KBM-7 (cell line): Measurements from ENCODE around the gene CCDC15.
A peak's percentile ranks its signal among the peaks of the same experiment; 100 is the strongest.

ENCODE experiments used
- DNase-seq: peaks from one replicate; pipeline ENCODE4 v3.0.0-alpha.2; 2015
- in situ Hi-C: fragments of 300-500 bp; cut with MboI; formaldehyde crosslinking; loops from 2 replicates; pipeline ENCODE4 v1.14.3; 2020; ENCODE audit warnings: low sequenced_read_pairs, low pct_unique_long_range_greater_than_20kb, mixed read lengths

The CCDC15 gene

GRCh38 chr11:124953753-124954589 is at the start of gene CCDC15:
CCDC15 (plus strand) TSS chr11:124954202; CDS start chr11:124954733, 531 bp downstream.
- peak; percentile 98 for DNase-seq
- in situ Hi-C loops = no loop called here

GRCh38 chr11:124915541-124916369 is 38.2 kb upstream of the CCDC15 start:
- DNase-seq = no peak
- in situ Hi-C loops = no loop called here

DNA sequence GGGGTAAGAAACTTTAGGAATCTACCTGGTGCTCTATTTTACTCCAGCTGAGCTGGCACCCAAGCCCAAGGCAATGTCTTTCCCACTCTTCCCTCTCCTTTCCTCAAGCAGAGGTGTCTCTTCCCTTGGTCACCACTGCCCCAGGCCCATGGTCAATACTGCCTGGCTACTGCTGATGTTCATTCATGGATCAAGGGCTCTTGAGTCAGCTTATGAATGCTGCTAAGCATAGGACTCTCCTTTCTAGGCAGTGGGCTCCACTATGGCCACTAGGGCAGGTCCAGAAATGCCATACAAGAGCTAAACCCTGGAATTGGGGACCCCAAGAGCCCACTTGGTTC is 37.7 kb upstream of the CCDC15 start:
- in situ Hi-C loops = no loop called here
- DNase-seq = no peak

- in situ Hi-C loops = no loop called here
- DNase-seq = no peak
Observed at GRCh38 chr11:124917115-124917637, 36.8 kb upstream of the CCDC15 start.

DNA sequence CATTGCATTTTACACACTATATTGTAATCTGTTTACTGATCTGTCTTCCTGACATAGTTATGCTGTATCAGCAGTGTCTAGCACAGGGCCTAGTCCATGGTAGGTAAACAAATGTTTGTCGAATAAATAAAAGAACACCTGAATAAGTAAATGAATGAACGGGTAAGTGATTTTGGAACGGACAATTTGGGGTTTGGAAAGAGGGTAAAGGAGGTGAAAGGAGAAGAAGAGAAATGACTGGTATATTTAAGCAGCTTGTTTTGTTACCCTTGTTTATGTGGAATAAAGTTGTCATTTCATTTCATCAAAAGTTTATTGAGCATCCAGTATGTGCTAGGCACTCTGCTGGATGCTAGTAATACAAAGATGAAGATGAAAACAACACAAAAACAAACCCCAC is 35.1 kb upstream of the CCDC15 start, which contains the start of gene HEPN1:
Gene HEPN1, plus strand, starts transcription at position 301 of the 400 bp plus-strand sequence.
- DNase-seq = no peak
- in situ Hi-C loops = no loop called here

DNA sequence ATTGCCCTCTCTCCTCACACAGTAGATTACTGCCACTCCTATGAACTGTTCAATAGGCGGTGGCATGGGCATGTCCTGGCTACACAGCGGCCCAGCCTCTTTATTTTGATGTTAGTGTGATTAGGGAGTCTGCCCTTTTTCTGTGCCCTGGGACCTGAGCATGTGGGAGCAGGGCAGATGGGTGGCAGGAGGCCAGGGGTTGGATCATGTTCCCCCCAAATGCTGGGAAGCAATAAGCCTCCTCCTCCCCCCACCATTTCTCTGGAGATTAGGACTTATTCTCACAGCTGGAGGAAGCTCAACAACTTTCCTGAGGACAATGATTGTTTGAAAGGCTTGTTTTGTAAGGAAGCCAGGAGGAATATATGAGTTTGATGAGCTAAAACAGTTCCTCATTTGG is 34.1 kb upstream of the CCDC15 start:
- in situ Hi-C loops = no loop called here
- DNase-seq = no peak

GRCh38 chr11:124920356-124920755 is 33.6 kb upstream of the CCDC15 start:
- no peak for DNase-seq
- in situ Hi-C loops = no loop called here

- no peak for DNase-seq
- in situ Hi-C loops = no loop called here
Observed at GRCh38 chr11:124920870-124921609, 33.0 kb upstream of the CCDC15 start.

GRCh38 chr11:124922831-124923230 is 31.2 kb upstream of the CCDC15 start:
- DNase-seq = no peak
- in situ Hi-C loops = no loop called here

DNA sequence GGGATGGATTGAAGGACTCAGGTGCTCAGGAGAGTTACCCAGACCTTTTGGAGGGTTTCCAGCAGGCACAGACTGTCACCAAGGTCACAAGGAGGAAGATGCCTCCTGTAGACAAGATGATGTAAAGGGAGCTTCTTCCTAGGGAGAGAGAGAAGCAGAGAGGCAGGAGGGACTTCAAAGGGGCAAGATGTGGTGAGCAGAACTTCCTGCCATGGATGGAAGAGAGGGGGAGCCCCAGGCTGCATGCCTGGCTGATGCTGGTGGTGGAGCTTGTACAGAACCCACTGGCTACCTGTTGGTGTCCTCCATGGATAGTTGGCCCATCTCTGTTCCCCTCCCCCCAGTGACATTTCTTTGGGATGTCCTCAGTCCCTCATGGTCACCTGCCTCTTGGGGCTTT is 30.7 kb upstream of the CCDC15 start:
- in situ Hi-C loops = no loop called here
- no peak for DNase-seq

- in situ Hi-C loops = no loop called here
- DNase-seq = no peak
Observed at GRCh38 chr11:124928942-124929665, 24.9 kb upstream of the CCDC15 start.

DNA sequence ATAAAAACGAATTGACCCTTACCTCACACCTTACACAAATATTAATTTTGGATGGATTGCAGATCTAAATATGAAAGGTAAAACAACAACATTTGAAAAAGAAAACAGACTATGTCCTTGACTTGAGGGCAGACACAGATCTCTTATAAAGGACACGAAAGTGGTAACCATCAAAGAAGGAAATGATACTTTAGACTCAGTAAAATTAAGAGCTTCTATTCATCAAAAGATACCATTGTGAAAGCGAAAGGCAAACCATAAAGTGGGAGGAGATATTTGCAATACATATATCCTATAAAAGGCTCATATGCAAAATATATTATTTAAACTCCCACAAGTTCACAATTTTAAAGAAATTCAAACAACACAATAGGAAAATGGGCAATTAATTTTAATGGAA is 23.2 kb upstream of the CCDC15 start:
- in situ Hi-C loops = no loop called here
- no peak for DNase-seq

GRCh38 chr11:124934862-124935547 is 19.0 kb upstream of the CCDC15 start:
- in situ Hi-C loops = no loop called here
- DNase-seq = no peak

- in situ Hi-C loops = no loop called here
- DNase-seq = no peak
Observed at GRCh38 chr11:124935548-124936514, 18.2 kb upstream of the CCDC15 start, which contains the start of gene HEPACAM. HEPACAM (minus strand) TSS chr11:124936047; CDS start chr11:124936006, 41 bp downstream.

DNA sequence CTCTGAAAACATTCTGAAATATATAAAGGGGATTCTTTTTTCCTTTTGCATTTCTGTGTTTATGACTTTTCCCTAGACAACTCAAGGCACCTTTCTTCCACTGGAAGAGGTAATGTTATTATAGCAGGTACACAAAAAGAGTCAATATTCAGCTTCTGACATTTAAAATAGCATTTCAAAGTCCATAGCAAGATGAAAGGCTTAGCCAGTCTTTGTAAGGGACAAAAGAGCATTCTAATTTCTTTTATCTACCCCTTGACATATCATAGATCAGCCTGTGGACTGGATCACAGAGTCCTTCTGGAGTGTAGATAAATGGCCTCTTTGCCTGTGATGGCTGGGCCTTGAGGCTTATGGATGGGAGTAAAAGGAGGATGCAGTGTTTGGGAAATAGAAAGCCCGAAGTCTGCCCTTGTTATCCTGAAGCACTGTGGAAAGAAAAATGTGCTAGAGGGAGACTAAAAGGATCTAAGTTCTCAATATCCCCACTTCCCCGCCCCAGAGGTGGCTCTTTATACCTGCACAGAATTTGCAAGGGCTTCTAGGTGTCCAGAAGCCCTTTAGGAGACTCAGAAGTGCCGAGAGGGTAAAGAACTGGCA is 16.6 kb upstream of the CCDC15 start:
- DNase-seq = no peak
- in situ Hi-C loops = no loop called here

GRCh38 chr11:124938206-124938765 is 15.7 kb upstream of the CCDC15 start:
- in situ Hi-C loops = no loop called here
- DNase-seq = no peak
